Subcutaneous abdominal adipose tissue (tissue), 5 donors: ENCODE results near the gene PIGQ.

Experiments used
- H3K27ac ChIP-seq: one replicate; pipeline ENCODE4 v1.7.0; 2013; ENCODE audit warnings: low read depth, mild to moderate bottlenecking, inconsistent platforms, low read length, moderate library complexity
- H3K27me3 ChIP-seq, 5 donors: one replicate each; pipeline ENCODE4 v1.7.0; 2013; ENCODE audit warnings: low read length in 5 of 5, inconsistent platforms in 1 of 5; ENCODE audit not compliant: control insufficient read depth in 5 of 5, insufficient read depth in 4 of 5
- H3K36me3 ChIP-seq, 5 donors: one replicate each; pipeline ENCODE4 v1.7.0; 2013; ENCODE audit warnings: low read length in 5 of 5; ENCODE audit not compliant: control insufficient read depth in 5 of 5, insufficient read depth in 5 of 5
- H3K4me1 ChIP-seq, 5 donors: one replicate each; pipeline ENCODE4 v1.7.0; 2013; ENCODE audit warnings: low read length in 5 of 5, mild to moderate bottlenecking in 3 of 5, moderate library complexity in 1 of 5; ENCODE audit not compliant: control insufficient read depth in 5 of 5, insufficient read depth in 5 of 5
- H3K4me3 ChIP-seq, 5 donors: one replicate each; pipeline ENCODE4 v1.7.0; 2013; ENCODE audit warnings: low read length in 5 of 5, low read depth in 1 of 5
- H3K9ac ChIP-seq, 5 donors: one replicate each; pipeline ENCODE4 v1.7.0; 2013; ENCODE audit warnings: low read length in 5 of 5, mild to moderate bottlenecking in 4 of 5, moderate library complexity in 3 of 5
- H3K9me3 ChIP-seq, 5 donors: one replicate each; pipeline ENCODE4 v1.7.0; 2013; ENCODE audit warnings: low read length in 5 of 5; ENCODE audit not compliant: control insufficient read depth in 5 of 5
- donor health status: healthy.
- donor health status: healthy.
- donor health status: healthy.
- donor health status: healthy.
- donor health status: healthy.

PIGQ gene

DNA sequence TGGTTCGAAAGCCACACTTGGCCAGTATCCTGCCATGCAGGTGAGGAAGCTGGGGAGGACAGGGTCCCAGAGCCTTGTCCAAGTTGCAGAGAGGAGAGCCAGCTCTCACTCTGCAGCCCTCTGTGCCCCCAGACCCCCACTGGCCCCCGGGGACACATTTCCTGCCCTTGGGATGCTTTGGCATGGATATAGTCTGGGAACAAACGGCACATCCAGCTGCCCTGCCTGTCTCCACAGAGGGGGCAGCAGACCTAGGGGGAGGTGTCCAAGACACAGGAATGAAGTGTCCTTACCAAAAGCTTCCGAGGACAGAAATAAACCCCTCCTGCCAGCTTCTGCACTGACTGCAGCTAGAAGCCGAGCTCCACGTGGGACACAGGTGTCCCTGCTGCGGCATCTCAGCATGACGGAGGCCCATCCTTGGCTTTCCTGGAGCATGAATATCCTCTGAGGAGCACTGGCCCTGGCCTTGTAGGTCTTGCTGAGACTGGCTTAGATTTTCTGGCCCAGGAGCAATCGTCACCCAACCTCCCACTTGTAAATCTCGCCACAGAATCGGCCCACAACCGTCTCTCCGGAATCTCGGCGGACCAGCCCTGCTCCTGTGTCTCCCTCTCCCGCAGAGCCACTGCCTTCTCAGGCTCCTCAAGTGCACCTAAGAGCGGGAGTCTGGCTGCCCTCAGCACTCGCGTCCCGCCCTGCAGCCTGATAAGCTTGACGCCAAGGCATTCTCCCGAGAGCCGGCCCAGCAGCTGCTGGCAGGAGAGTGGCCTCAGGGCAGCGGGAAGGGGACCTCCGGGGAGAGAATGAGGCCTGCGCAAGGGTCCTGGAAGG is 43.4 kb upstream of the PIGQ start:
- H3K4me1 ChIP-seq = peaks cover 19 to 54% (median 43%) of the 10 kb centered on the region in 5 donors
- H3K4me3 ChIP-seq = peak overlapping the region; percentile 72 to 85 (median 77)

DNA sequence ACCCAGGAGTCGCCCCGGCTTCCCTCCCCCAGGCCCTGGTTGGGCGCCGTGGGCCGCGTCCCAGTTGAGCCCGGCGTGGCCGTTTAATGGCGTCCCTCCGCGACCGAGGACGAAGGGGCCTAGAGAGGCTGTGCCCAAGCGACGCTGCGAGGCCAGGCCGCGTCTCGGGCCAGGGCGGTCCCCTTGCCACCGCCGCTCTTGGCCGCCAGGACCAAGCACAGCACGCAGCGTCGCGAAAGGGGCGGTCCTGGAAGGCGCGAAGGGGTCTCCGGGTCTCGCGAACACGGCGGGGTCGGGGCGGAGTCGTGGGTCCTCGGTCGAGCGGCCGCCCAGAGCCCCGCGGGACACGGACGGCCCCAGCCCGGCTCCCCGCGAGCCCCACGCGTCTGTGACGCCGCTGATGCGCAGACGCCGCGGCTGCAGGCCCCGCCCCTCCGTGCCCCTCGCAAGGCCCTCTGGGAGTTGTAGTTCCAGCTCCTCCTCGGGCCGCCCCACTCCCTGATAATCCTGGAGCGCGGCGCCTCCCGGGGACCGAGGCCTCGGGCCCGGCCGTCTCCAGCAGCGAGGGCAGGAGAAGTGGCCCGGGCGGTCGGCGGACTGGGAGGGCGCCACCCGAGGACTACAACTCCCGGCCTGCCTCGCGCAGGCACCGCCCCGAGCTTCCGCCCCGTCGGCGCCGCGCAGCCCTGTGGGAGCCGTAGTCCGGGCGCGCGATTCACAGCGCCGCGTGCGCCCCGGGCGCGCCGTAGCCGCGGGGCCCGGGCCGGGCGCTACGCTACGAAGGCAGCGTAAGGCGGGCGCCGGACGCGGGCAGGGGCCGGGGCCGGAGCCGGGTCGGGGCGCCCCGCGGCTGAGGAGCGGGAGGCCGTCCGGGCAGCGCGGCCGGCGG is 42.5 kb upstream of the PIGQ start, which contains the start of gene CAPN15:
CAPN15 (plus strand) TSS at position 698 of the 889 bp plus-strand sequence. CDS start 19,127 bp downstream, outside the sequence.
- Histone ChIP-seq H3K4me3 (peak within 1 kb of the TSS; percentile 73 to 85 (median 79)), H3K36me3 (peaks cover 0 to 4% (median 0%) of the 10 kb centered on the region in 5 donors), H3K27ac (peak within 1 kb of the TSS; percentile 92), H3K9me3 (no peaks in the 10 kb centered on the region), H3K4me1 (peaks cover 19 to 54% (median 43%) of the 10 kb centered on the region in 5 donors), H3K9ac (peak within 1 kb of the TSS; percentile 71 to 96 (median 92)), H3K27me3 (no peaks in the 10 kb centered on the region)

More for the DNA sequence above, 43.4 kb upstream of the PIGQ start:
- Histone ChIP-seq H3K9me3 (no peaks in the 10 kb centered on the region), H3K27me3 (no peaks in the 10 kb centered on the region), H3K27ac (peak overlapping the region; percentile 92), H3K36me3 (peaks cover 0 to 4% (median 0%) of the 10 kb centered on the region in 5 donors), H3K9ac (peak overlapping the region; percentile 71 to 96 (median 92))

- Histone ChIP-seq H3K4me3 (peak overlapping the region; percentile 69 to 85 (median 79)), H3K9me3 (no peaks in the 10 kb centered on the region), H3K36me3 (peaks cover 0 to 4% (median 0%) of the 10 kb centered on the region in 5 donors), H3K27me3 (no peaks in the 10 kb centered on the region), H3K9ac (peak overlapping the region; percentile 56 to 90 (median 87)), H3K4me1 (peaks cover 19 to 56% (median 44%) of the 10 kb centered on the region in 5 donors), H3K27ac (peak overlapping the region; percentile 76)
These were observed 41.4 kb upstream of the PIGQ start for GRCh38 chr16:528111-529011.

- peaks cover 0 to 4% (median 0%) of the 10 kb centered on the region in 5 donors for H3K36me3 ChIP-seq
- H3K27me3 ChIP-seq = no peaks in the 10 kb centered on the region
- peak overlapping the region; percentile 56 to 90 (median 87) for H3K9ac ChIP-seq
- peak overlapping the region; percentile 76 for H3K27ac ChIP-seq
- peak overlapping the region; percentile 69 to 85 (median 79) for H3K4me3 ChIP-seq
- no peaks in the 10 kb centered on the region for H3K9me3 ChIP-seq
- peaks cover 19 to 60% (median 49%) of the 10 kb centered on the region in 5 donors for H3K4me1 ChIP-seq
These were observed 40.7 kb upstream of the PIGQ start for GRCh38 chr16:529012-529575.

GRCh38 chr16:530111-530817 is 39.5 kb upstream of the PIGQ start:
- H3K9ac ChIP-seq = peak overlapping the region in 2 of 5 donors; percentile 23 to 39
- peaks cover 0 to 4% (median 0%) of the 10 kb centered on the region in 5 donors for H3K36me3 ChIP-seq
- H3K9me3 ChIP-seq = no peaks in the 10 kb centered on the region
- no peak overlapping the region for H3K27ac ChIP-seq
- no peaks in the 10 kb centered on the region for H3K27me3 ChIP-seq
- peaks cover 19 to 59% (median 53%) of the 10 kb centered on the region in 5 donors for H3K4me1 ChIP-seq
- peak overlapping the region in 1 of 5 donors; percentile 11 for H3K4me3 ChIP-seq

DNA sequence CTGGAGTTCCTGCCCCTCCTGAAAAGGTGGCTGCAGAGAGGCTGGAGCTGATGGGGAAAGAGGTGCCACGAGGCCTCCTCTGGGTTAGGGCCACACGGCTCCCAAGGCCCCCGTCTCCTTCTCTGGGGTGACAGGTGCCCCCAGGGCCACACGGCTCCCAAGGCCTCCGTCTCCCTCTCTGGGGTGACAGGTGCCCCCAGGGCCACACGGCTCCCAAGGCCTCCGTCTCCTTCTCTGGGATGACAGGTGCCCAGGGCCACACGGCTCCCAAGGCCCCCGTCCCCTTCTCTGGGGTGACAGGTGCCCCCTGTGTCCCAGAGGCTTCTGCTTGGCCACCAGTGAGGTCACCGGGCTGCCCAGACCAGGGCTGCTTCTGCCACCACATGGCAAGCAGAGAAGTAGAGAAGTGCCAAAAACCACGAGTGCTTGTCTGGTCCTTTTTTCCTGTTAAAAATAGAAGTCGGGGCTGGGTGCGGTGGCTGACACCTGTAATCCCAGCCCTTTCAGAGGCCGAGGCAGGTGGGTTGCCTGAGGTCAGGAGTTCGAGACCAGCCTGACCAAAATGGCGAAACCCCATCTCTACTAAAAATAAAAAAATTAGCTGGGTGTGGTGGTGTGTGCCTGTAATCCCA is 38.2 kb upstream of the PIGQ start:
- H3K27ac ChIP-seq = no peak overlapping the region
- no peak overlapping the region for H3K9ac ChIP-seq
- H3K4me1 ChIP-seq = peaks cover 10 to 52% (median 43%) of the 10 kb centered on the region in 5 donors
- no peak overlapping the region for H3K4me3 ChIP-seq
- peaks cover 0 to 5% (median 0%) of the 10 kb centered on the region in 5 donors for H3K36me3 ChIP-seq
- no peaks in the 10 kb centered on the region for H3K27me3 ChIP-seq
- no peaks in the 10 kb centered on the region for H3K9me3 ChIP-seq

GRCh38 chr16:533391-534123 is 36.2 kb upstream of the PIGQ start:
- Histone ChIP-seq H3K36me3 (peaks cover 0 to 23% (median 8%) of the 10 kb centered on the region in 5 donors), H3K9ac (no peak overlapping the region)

DNA sequence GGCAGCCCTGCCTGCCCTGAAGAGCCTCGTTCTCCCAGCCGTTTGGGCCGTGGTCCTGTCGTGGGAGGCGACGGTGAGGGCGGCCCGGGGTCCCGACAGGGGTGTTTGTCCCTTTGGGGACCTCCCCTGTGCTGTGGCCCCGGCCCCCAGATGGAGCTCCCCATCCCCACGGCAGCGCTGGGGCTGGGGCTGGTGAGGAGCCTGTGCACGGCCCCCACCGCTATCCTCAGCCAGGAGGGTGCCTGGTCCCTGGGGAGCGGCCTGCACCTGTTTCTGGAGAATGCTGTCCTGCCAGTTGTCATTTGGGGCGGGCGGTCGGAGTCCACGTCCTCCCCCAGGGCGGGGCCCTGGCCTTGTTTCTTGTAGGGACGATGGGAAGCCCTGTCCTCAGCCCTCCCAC is 35.6 kb upstream of the PIGQ start:
- Histone ChIP-seq H3K9me3 (no peaks in the 10 kb centered on the region), H3K27me3 (no peaks in the 10 kb centered on the region), H3K9ac (no peak overlapping the region), H3K36me3 (peaks cover 0 to 24% (median 8%) of the 10 kb centered on the region in 5 donors), H3K4me3 (no peak overlapping the region), H3K27ac (no peak overlapping the region), H3K4me1 (peaks cover 7 to 36% (median 28%) of the 10 kb centered on the region in 5 donors)

More at GRCh38 chr16:533391-534123, 36.2 kb upstream of the PIGQ start:
- peaks cover 10 to 41% (median 34%) of the 10 kb centered on the region in 5 donors for H3K4me1 ChIP-seq
- H3K9me3 ChIP-seq = no peaks in the 10 kb centered on the region
- H3K27ac ChIP-seq = no peak overlapping the region
- no peaks in the 10 kb centered on the region for H3K27me3 ChIP-seq
- H3K4me3 ChIP-seq = no peak overlapping the region
